ENCODE data around the gene CNTN4. TPM values are rescaled to one million over a fixed set of nuclear protein-coding genes. Genes with fewer than 3 reads are reported as not detected.

The CNTN4 gene
- total RNA-seq, 2 donors from 2014 or later, result 0.62 to 0.79 TPM

DNA sequence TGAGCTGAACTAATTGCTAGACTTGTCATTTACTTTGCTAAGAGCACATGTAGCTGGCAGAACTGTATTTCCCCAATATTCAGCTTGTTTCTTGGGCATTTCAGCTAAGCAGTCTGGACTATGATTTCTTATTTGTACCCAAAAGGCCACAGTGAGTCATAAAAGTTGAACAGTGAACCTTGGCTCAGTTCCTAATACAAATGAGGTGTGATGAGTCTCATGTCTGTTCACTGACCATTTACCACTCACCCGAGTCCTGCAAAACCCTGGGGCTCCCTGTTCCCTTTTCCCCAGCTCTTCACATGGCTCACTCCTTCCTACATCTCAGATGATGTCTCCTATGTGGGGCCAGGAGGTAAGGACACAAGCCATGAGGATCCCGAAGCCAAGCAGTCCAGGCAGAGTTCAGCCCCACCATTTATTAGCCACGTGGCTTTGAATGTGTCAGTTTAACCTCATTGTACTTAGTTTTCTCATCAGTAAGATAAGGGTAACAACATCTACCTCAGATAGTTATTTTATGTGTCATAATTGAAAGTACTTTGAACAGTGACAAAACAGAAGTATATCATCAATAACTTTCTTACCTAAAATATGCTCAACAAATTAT, 772.2 kb downstream of the CNTN4 start:
- DNase-seq (no peak), ATAC-seq (replicated peaks in 1 of 2) (no peak)
- H3K27ac Mint-ChIP-seq, result no peak overlapping the region
- peaks cover 15% of the 10 kb centered on the region for H3K27me3 Mint-ChIP-seq (ENCODE audit: low read depth)
- no peaks in the 10 kb centered on the region for H3K36me3 Mint-ChIP-seq (ENCODE audit: insufficient read depth in 2 of 2)
- no peaks in the 10 kb centered on the region for H3K4me1 Mint-ChIP-seq (ENCODE audit: low read depth)
- H3K4me3 Mint-ChIP-seq, result no peak overlapping the region
- no peaks in the 10 kb centered on the region for H3K9me3 Mint-ChIP-seq

DNA sequence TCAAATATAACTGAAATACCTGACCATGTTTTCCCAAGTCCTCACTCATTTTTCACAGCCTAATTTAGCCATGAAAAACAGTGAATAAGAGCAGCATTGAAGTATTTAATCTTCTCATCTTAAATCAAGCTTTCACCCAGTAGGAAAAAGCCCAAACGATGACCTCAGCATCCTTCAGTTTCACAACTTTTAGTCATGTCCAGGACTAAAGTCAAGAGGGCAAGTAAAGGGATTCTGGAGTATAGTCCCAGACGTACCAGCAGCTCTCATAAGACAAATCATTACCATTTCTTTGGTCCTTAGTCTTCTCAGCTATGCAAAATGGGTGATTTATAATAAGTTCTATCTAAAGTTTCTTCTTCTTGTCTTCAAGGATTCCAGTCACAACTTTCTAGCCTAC, 774.2 kb downstream of the CNTN4 start:
- no peak for ATAC-seq (replicated peaks in 1 of 2)
- no peak for DNase-seq
- H3K4me1 Mint-ChIP-seq (ENCODE audit: low read depth), result no peaks in the 10 kb centered on the region
- H3K36me3 Mint-ChIP-seq (ENCODE audit: insufficient read depth in 2 of 2), result no peaks in the 10 kb centered on the region
- no peaks in the 10 kb centered on the region for H3K9me3 Mint-ChIP-seq
- H3K27me3 Mint-ChIP-seq (ENCODE audit: low read depth), result peaks cover 7% of the 10 kb centered on the region
- H3K4me3 Mint-ChIP-seq, result no peak overlapping the region
- no peak overlapping the region for H3K27ac Mint-ChIP-seq

DNA sequence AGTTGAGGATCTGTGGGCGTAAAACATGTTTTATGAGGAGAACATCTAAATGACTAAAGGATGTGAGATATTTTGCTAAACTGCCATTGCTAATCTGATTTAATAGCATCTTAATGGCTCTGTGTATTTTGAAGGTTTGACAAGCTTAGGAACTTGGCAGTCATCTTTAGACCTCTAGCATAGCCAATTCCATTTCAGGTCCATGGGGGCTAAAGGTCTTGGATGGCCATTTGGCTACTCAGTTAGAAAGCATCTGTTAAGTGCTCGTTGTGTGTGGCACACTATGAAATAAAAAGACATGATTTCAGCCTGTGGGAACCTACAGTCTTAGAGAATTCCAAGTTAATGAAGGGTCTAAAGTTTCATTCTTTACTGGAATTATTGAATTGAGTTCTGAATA, 775.3 kb downstream of the CNTN4 start:
- DNase-seq (no peak), ATAC-seq (replicated peaks in 1 of 2) (no peak)
- Mint-ChIP-seq H3K36me3 (ENCODE audit: insufficient read depth in 2 of 2) (no peaks in the 10 kb centered on the region), H3K27ac (no peak overlapping the region), H3K27me3 (ENCODE audit: low read depth) (peaks cover 7% of the 10 kb centered on the region), H3K9me3 (no peaks in the 10 kb centered on the region), H3K4me1 (ENCODE audit: low read depth) (no peaks in the 10 kb centered on the region), H3K4me3 (no peak overlapping the region)

DNA sequence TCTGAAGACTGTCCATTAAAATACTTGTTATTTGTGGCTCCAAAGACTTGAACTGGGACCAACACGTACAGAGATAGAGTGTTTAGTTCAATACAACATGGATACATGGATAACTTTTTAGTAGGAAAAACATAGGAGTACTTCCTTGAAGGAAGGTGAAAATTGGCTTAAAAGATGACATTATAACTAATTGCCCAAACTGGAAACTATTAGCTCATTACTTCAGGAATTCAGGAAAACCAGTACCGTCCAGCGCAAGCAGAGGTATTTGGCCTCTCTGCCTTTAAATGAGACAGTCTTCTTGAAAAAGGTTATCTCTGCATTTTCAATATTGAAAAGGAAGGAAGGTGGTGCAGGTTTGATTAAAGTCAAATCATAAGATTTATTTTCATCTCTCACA, 777.0 kb downstream of the CNTN4 start:
- DNase-seq (no peak), ATAC-seq (replicated peaks in 1 of 2) (no peak)
- no peak overlapping the region for H3K27ac Mint-ChIP-seq
- H3K4me3 Mint-ChIP-seq, result no peak overlapping the region
- peaks cover 7% of the 10 kb centered on the region for H3K27me3 Mint-ChIP-seq (ENCODE audit: low read depth)
- no peaks in the 10 kb centered on the region for H3K9me3 Mint-ChIP-seq
- no peaks in the 10 kb centered on the region for H3K36me3 Mint-ChIP-seq (ENCODE audit: insufficient read depth in 2 of 2)
- no peaks in the 10 kb centered on the region for H3K4me1 Mint-ChIP-seq (ENCODE audit: low read depth)

DNA sequence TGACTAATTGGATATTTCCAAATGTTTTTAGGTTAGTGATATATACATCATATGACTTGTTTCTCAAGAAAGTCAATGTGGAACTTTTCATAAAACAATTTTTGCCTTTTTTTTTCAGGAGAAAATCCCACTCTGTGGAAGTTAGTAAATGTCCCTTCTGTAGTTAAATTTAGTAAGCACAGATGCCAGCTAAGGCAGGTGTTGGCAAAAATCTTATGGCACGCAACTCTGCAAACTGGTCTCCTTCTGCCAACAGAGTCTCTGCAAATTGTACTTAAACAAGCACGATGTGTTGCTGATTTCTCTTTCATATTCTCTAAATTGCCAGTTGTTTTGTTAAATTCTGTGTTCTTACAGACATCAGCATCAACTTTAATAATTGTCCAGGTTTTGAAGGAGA, 777.7 kb downstream of the CNTN4 start:
- Mint-ChIP-seq H3K36me3 (ENCODE audit: insufficient read depth in 2 of 2) (no peaks in the 10 kb centered on the region), H3K27me3 (ENCODE audit: low read depth) (peaks cover 7% of the 10 kb centered on the region), H3K4me3 (no peak overlapping the region), H3K9me3 (no peaks in the 10 kb centered on the region), H3K27ac (no peak overlapping the region), H3K4me1 (ENCODE audit: low read depth) (no peaks in the 10 kb centered on the region)
- no peak for ATAC-seq (replicated peaks in 1 of 2)
- DNase-seq, result no peak

DNA sequence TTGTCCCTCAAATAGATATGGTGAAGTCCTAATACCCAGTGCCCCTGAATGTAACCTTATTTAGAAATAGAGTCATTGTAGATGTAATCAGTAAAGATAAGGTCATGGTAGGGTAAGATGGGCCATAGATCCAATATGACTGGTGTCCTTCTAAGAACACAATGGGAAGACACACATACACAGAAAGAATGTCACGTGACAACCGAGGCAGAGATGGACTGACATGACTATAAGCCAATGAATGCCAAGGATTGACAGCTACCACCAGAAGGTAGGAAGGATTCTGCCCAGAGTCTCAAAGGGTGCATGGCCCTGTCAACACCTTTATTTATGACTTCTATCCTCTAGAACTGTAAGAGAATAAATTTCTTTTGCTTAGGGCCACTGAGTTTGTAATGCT, 780.4 kb downstream of the CNTN4 start:
- Mint-ChIP-seq H3K9me3 (no peaks in the 10 kb centered on the region), H3K4me1 (ENCODE audit: low read depth) (no peaks in the 10 kb centered on the region), H3K36me3 (ENCODE audit: insufficient read depth in 2 of 2) (no peaks in the 10 kb centered on the region)

DNA sequence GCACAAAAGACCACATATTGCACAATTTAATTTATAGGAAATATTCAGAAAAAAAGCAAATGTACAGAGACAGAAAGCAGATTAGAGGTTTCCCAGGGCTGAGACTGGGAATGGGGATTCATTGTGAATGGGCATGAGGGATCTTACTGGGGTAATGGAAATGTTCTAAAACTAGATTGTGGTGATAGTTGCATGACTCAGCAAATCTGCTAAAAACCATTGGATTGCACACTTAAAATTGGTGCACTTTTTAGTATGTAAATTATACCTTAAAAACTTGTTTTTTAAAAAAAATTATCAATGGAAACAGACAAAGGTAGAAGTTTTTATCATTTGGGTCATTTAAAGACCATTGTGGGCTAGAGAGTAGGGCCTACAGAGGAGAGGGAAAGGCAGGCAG, 780.9 kb downstream of the CNTN4 start:
- DNase-seq (no peak), ATAC-seq (replicated peaks in 1 of 2) (no peak)
- Mint-ChIP-seq H3K9me3 (no peaks in the 10 kb centered on the region), H3K36me3 (ENCODE audit: insufficient read depth in 2 of 2) (no peaks in the 10 kb centered on the region), H3K4me1 (ENCODE audit: low read depth) (no peaks in the 10 kb centered on the region), H3K27ac (no peak overlapping the region), H3K4me3 (no peak overlapping the region), H3K27me3 (ENCODE audit: low read depth) (no peaks in the 10 kb centered on the region)

More for the DNA sequence above, 780.4 kb downstream of the CNTN4 start:
- no peak for DNase-seq
- H3K4me3 Mint-ChIP-seq, result no peak overlapping the region
- ATAC-seq (replicated peaks in 1 of 2), result no peak
- no peaks in the 10 kb centered on the region for H3K27me3 Mint-ChIP-seq (ENCODE audit: low read depth)
- no peak overlapping the region for H3K27ac Mint-ChIP-seq

DNA sequence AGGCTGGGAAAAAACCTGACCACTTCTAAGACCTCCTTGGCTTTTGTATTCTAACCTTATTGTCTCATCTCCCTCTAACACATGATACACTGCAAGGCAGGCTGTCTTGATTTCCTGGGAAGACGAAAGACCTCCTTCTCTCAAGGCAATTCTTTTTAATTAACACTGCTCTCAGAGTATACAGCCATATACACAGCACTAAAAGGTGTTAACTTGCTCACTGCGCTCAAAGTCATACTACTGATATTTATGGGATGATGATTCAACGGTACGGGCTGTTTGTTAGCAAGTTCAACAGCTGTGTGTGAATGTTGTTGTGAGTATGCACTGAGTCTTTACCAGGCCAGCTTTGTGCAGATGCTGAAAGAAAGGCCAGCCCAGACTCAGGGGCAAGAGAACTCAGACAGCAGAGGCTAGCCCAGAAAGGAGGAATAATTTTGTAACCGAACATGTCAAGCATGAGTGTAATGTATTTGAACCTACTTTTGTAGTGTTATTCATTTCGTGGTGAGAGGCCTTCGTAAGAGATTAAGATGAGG, 781.6 kb downstream of the CNTN4 start:
- DNase-seq, result no peak
- Mint-ChIP-seq H3K9me3 (no peaks in the 10 kb centered on the region), H3K27ac (no peak overlapping the region), H3K36me3 (ENCODE audit: insufficient read depth in 2 of 2) (no peaks in the 10 kb centered on the region), H3K4me1 (ENCODE audit: low read depth) (no peaks in the 10 kb centered on the region), H3K27me3 (ENCODE audit: low read depth) (no peaks in the 10 kb centered on the region), H3K4me3 (no peak overlapping the region)
- ATAC-seq (replicated peaks in 1 of 2), result no peak

DNA sequence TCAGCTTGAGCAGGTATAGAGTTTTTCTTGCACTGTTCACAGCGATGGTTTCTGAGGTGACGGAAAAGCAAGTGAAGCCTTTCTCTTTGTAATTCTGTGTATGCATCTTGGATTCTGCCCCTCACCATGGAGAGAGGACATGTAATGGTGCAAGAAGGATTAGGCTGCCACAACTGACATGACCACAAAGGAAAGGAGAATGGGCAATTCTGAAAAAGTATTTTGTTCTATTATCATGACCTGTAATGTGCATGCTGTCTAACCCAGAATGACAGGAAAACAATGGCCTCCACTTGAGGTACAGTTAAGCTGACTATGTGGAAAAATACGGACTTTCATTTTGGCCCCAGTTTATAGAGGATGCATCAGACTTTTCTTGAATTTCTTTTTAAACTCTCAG, 784.6 kb downstream of the CNTN4 start:
- ATAC-seq (replicated peaks in 1 of 2), result no peak
- no peak overlapping the region for H3K4me3 Mint-ChIP-seq
- H3K9me3 Mint-ChIP-seq, result no peaks in the 10 kb centered on the region
- no peaks in the 10 kb centered on the region for H3K36me3 Mint-ChIP-seq (ENCODE audit: insufficient read depth in 2 of 2)
- no peak for DNase-seq
- H3K27me3 Mint-ChIP-seq (ENCODE audit: low read depth), result peaks cover 7% of the 10 kb centered on the region
- no peak overlapping the region for H3K27ac Mint-ChIP-seq
- H3K4me1 Mint-ChIP-seq (ENCODE audit: low read depth), result no peaks in the 10 kb centered on the region

DNA sequence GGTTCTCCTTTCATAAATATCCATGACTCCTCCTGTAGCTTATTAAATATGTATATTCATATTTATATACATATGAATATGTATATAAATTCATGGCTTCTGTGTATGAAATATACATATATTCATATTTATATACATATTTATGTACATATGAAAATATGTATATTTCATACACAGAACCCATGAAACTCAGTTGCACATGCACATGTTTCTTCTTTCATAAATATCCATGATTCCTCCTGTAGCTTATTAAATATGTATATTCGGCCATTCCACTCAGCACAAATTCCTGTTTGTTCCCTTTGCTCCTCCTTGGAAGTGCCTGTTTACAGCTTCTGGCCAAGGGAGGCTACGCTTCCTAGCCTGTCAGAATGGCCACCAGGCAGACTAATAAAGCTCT, 789.9 kb downstream of the CNTN4 start:
- H3K36me3 Mint-ChIP-seq (ENCODE audit: insufficient read depth in 2 of 2), result no peaks in the 10 kb centered on the region
- H3K4me3 Mint-ChIP-seq, result no peak overlapping the region
- H3K27ac Mint-ChIP-seq, result no peak overlapping the region
- DNase-seq (no peak), ATAC-seq (replicated peaks in 1 of 2) (no peak)
- H3K27me3 Mint-ChIP-seq (ENCODE audit: low read depth), result peaks cover 7% of the 10 kb centered on the region
- H3K9me3 Mint-ChIP-seq, result no peaks in the 10 kb centered on the region
- H3K4me1 Mint-ChIP-seq (ENCODE audit: low read depth), result no peaks in the 10 kb centered on the region

DNA sequence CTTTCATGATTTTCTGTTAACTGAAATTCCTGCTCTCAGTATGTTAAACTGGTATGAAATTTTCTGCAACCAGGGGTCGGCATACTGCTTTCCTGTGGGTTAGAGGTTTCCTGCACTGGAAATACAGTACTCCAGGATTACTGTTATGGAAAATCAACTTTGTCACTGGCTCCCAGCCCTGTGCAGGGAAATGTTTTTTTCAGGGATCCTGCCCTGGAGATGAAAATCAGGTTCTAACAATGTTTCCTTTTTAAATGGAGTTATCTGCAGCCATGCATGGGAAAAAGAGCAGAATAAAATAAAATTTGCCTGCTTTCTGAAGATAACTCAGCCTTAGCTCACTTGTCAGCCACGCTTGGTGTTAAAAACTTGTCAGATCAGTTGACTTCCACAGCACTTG, 791.1 kb downstream of the CNTN4 start:
- ATAC-seq (replicated peaks in 1 of 2) (no peak), DNase-seq (no peak)
- no peaks in the 10 kb centered on the region for H3K36me3 Mint-ChIP-seq (ENCODE audit: insufficient read depth in 2 of 2)
- H3K27ac Mint-ChIP-seq, result no peak overlapping the region
- no peaks in the 10 kb centered on the region for H3K9me3 Mint-ChIP-seq
- H3K27me3 Mint-ChIP-seq (ENCODE audit: low read depth), result peaks cover 7% of the 10 kb centered on the region
- no peaks in the 10 kb centered on the region for H3K4me1 Mint-ChIP-seq (ENCODE audit: low read depth)
- no peak overlapping the region for H3K4me3 Mint-ChIP-seq

DNA sequence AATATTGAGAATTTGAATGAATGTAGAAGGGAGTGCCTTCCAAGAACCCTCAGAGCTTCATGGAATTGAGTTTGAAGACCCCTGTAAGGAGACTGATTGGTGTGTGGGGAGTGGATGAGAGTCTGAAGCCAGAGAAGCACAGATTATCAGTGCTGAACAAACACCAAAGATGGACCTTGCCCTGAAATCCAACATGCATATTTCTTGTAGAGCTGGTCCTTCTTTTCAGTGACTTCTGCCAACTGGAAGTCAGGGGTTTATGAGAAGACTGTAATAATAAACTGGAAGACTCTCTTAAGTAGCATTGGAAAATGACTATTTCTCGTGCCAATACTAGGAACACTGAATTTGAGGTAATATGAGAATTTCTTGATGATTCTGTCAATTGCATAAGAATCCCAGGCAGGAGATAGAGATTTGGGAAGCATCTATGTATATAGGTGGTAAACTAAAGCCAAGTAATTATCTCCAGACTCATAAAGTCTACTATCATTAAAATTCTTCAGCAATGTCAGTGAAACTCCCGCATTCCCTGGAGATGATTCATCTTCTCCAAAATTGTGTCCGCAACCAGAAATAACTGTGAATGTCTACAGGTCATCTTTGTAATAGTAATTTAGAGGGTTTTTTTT, 797.8 kb downstream of the CNTN4 start:
- no peaks in the 10 kb centered on the region for H3K4me1 Mint-ChIP-seq (ENCODE audit: low read depth)
- DNase-seq (no peak), ATAC-seq (replicated peaks in 1 of 2) (no peak)
- no peaks in the 10 kb centered on the region for H3K36me3 Mint-ChIP-seq (ENCODE audit: insufficient read depth in 2 of 2)
- H3K27ac Mint-ChIP-seq, result no peak overlapping the region
- H3K27me3 Mint-ChIP-seq (ENCODE audit: low read depth), result peaks cover 4% of the 10 kb centered on the region
- no peaks in the 10 kb centered on the region for H3K9me3 Mint-ChIP-seq
- no peak overlapping the region for H3K4me3 Mint-ChIP-seq

DNA sequence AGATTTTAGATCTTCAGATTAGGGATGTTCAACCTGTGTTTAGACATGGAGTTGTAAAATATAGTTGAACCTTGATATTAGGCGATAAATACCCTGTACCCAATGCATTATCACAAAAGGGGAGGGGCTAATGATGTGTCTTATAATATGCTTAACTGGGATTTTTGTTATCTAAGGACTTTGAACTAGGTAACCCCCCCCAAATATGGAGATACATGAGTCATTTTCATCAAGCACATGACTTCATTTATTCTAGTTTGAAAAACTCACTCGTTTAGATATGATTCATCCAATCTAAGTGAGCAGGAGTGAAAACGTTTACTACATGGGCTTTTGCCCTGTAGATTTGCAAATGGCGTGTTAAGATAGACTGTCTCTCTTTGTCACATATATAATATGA, 799.2 kb downstream of the CNTN4 start:
- H3K9me3 Mint-ChIP-seq, result no peaks in the 10 kb centered on the region
- H3K27ac Mint-ChIP-seq, result no peak overlapping the region
- H3K4me3 Mint-ChIP-seq, result no peak overlapping the region
- no peaks in the 10 kb centered on the region for H3K36me3 Mint-ChIP-seq (ENCODE audit: insufficient read depth in 2 of 2)
- ATAC-seq (replicated peaks in 1 of 2), result no peak
- peaks cover 4% of the 10 kb centered on the region for H3K27me3 Mint-ChIP-seq (ENCODE audit: low read depth)
- DNase-seq, result no peak
- H3K4me1 Mint-ChIP-seq (ENCODE audit: low read depth), result no peaks in the 10 kb centered on the region
